ENCODE data around the gene HCN2.

The HCN2 gene

GRCh38 chr19:644789-645188 lies 55.1 kb downstream of the HCN2 start:
- no peak for TF ChIP-seq CTCF (IDR thresholded peaks at IDR 0.05)

GRCh38 chr19:645912-646778 lies 56.5 kb downstream of the HCN2 start:
- TF ChIP-seq CTCF (IDR thresholded peaks at IDR 0.05), result no peak

- TF ChIP-seq CTCF (IDR thresholded peaks at IDR 0.05), result no peak
These were observed 57.3 kb downstream of the HCN2 start for GRCh38 chr19:646779-647565.

GRCh38 chr19:647566-648284 lies 58.0 kb downstream of the HCN2 start:
- TF ChIP-seq CTCF (IDR thresholded peaks at IDR 0.05), result no peak

- TF ChIP-seq CTCF (IDR thresholded peaks at IDR 0.05), result no peak
These were observed 58.6 kb downstream of the HCN2 start for GRCh38 chr19:648305-648704.

- TF ChIP-seq CTCF (IDR thresholded peaks at IDR 0.05), result no peak
These were observed 59.5 kb downstream of the HCN2 start for GRCh38 chr19:648904-649801.

Measured in LNCAP (cell line).